GM19351 (cell line): ENCODE results near the gene TMEM132D.

Experiments
- ATAC-seq: cut with Tn5 transposase; IDR thresholded peaks from one replicate; pipeline ENCODE4 v1.9.1; 2021; ENCODE audit warnings: mild to moderate bottlenecking, moderate library complexity; ENCODE audit not compliant: unreplicated experiment

TMEM132D gene

DNA sequence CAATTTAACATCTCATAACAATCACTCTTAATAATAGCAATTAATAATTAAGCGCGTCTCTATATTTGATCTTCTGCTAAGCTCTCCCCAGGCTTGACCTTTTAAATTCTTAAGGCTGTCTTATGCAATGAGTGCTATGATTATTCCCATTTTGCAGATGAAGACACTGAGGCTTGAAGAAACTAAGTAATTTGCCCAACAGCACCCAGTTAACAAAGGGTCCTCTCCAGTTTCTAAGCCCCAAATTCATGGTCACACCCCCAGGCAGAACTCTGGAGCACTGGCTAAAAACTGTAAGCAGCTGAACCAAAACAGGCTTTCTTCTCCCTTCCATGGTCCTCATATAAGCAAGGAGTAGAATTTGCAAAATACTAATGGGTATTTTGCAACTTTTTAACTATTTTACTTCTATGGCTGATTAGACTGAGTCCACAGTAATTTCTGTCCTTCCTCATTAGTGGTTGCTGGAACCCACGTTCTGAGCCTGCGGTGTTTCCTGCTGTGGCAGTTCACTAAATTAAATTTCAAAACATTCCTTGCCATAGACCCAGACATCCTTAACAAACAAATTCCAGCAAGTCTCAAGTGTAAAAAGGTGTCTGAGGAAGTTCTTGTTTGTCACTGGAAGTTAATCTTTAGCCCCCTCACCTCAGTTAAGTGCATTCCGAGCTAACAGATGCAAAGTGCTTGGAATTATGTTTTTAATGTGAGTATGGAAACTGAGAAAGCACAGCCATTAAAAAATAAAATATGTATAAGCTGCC lies 76.5 kb downstream of the TMEM132D start:
- ATAC-seq: no peak

GRCh38 chr12:129826273-129826672 lies 77.6 kb downstream of the TMEM132D start:
- ATAC-seq: no peak

- no peak for ATAC-seq
These were observed 78.5 kb downstream of the TMEM132D start for GRCh38 chr12:129825316-129825715.

DNA sequence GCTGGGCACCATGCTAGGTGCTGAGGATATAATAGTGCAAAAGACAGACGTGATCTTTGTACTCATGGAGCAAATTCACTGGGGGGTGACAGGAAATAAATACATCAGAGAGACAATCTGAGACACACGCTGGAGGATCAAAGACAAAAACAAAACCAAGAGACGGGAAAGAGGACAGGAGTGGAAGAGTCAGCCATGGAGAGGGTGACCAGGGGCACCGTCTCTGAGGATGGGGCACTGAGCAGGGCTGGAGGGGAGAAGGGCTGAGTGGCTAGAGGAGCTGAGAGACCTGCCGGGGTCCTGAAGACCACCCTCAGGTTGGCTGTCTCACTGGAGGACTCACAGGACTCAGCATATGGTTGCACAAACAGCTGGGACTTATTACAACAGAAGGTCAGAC lies 81.9 kb downstream of the TMEM132D start:
- ATAC-seq: no peak

DNA sequence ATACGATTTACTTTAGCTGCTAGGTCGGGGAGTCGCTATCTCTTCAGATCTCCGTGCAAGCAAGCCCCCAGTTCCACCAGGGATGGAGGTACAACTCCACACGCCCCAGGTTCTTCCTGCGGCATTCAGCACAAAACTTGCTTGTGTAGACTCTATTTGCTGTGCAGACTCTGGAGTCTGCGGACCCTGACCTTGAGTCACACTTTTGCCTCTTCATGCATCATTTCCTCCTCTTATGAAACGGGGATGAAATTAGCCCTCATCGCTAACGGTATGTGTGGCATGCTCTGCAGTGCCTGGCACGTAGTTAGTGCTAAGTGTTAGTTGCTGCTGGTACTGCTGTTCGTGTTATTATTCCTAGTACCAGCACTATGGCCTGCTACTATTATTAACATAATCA lies 84.4 kb downstream of the TMEM132D start:
- no peak for ATAC-seq

- ATAC-seq: no peak
These were observed 88.0 kb downstream of the TMEM132D start for GRCh38 chr12:129815846-129816245.

- ATAC-seq: no peak
These were observed 91.9 kb downstream of the TMEM132D start for GRCh38 chr12:129811963-129812362.

- no peak for ATAC-seq
These were observed 96.7 kb downstream of the TMEM132D start for GRCh38 chr12:129807136-129807535.

- ATAC-seq: no peak
These were observed 112.4 kb downstream of the TMEM132D start for GRCh38 chr12:129791396-129791795.

DNA sequence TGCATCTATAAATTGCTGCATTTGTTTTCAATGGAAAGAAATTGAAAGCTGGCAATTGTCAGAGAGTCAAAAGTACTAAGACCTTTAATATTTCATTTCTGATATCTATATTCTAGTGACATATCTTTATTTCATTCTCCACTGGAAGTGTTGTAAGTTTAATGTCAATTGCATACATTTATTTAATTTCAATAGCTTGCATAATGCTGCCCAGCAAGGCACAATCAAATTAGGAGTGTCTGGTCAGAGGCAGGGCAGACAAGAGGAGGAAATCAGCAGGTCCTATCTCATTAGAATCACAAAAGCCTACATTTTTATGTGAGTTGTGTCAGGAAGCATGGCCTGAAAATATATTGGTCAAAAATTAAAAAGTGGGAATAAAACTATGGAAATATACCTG lies 112.9 kb downstream of the TMEM132D start:
- no peak for ATAC-seq

DNA sequence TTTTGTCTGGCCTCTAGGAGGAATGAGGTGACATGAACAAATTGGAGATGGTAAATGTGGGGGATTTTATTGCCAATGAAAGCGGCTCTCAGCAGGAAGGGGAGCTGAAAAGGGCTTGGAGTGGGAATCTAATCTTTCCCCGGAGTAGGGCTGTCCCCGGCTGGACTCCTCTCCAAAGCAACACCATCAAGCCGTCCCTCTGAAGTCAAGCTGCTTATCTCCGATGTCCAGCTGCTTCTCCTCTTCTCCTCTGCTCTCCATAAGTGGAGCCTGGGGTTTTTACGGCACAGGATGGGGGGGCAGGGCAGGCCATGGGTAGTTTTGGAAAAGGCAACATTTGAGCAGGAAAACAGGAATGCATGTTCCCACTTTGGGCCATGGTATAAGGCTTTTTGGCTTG lies 113.5 kb downstream of the TMEM132D start:
- ATAC-seq: no peak

GRCh38 chr12:129789921-129790320 lies 113.9 kb downstream of the TMEM132D start:
- no peak for ATAC-seq

- no peak for ATAC-seq
These were observed 115.2 kb downstream of the TMEM132D start for GRCh38 chr12:129788506-129789084.

GRCh38 chr12:129779989-129780388 lies 123.8 kb downstream of the TMEM132D start:
- no peak for ATAC-seq

DNA sequence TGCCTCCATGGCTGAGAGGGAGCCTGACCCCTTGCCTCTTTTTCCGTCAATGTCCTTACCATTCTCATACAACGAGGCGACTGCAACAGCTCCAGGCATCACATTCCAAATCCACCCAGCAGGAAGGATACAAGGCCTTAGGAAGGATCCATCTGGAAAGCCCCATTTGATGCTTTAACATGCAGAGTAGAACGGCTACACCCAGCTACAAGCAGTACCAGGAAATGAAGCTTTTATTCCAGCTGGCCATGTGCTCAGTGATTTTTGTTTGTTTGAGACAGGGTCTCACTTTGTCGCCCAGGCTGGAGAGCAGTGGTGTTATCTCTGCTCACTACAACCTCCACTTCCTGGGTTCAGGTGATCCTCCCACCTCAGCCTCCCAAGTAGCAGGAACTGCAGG lies 124.8 kb downstream of the TMEM132D start:
- ATAC-seq: no peak

DNA sequence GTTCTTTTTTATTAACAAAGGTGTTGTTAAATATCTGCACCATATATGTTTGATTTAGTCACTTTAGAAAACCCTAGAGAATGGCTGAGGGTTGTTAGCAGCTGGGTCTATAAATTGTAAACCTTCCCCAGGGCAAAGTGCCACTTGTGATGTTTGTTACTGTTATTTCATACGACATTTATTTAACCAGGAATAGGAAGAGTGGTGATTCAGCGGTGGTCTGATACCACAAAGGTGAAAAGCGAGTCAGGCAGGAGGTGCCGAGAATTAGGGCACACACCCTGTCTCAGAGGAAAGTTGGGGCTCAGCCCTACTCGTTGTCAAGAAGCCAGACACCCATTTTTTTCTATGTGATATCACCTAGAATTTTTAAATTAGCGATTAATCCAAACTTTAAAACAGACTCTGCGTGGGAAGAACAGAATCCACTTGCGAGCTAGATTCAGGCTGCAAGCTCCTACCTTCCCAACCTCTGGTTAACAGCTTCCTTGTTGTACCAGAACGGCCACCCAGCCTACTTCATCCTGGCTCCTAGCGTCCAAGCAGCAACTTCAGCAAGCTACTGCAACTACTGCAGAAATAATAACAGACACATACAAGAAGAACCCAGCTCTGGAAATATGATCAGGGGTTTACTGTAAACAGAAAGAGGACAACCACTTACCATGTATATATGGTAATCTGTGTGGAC lies 126.7 kb downstream of the TMEM132D start:
- ATAC-seq: no peak

GRCh38 chr12:129772501-129773493 lies 131.0 kb downstream of the TMEM132D start:
- ATAC-seq: no peak

DNA sequence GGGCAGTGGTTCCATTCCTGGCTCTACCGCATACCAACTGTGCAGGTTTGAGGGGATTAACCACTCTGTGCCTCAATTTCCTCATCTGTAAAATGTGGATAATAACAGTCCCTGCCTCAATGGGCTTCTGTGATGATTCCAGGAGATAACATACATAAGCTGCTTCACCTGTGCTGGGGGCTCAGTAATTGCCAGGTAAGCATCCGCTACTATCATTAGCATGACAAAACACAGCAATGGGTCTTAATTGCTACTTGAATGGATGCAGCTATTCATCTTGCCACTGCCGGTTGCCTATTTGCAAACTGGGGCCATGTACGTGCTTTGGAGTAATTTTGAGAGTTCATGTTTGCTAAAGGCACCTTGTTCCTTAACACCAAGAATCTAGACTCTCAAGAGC lies 132.6 kb downstream of the TMEM132D start:
- no peak for ATAC-seq

DNA sequence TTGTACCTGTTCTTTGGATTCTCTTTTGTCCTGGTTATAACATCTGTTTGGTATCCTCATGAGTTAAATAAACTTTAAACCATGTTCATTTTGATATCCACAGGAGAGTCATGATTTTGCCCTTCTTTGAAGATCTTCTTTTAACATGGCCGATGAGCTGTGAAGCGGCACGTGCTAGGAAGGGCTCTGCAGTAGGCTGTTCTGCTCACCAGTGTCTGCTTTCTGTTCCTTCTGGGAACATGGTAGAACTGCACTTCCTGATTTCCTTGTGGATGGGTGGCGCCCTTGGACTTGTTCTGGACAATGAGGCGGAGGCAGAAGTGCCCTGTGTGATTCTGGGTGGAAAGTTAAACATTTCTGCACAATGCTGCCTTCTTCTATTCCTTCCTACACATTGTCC lies 138.1 kb downstream of the TMEM132D start:
- ATAC-seq: no peak

GRCh38 chr12:129762436-129762835 lies 141.4 kb downstream of the TMEM132D start:
- no peak for ATAC-seq

DNA sequence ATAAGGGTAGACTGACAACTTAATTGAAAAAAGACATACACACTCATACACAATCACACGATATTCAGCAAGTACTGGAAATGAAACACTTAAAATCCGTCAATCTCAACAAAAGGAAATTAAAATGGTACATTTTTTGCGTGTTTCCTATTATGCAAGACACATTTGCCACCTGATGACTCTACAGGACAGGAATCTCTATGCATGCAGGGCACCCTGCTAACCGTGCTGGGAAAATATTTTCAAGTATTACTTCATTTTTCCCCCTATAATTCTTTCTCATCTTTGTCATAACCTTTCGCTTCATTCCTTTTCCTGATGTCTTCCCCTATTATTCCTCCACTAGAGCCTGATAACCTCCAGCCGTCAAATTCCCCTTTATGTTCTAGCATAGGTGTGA lies 150.2 kb downstream of the TMEM132D start:
- no peak for ATAC-seq
